Fibroblast of lung (primary cell): ENCODE results near the gene EME1.

Experiments used
- EZH2 ChIP-seq: IDR thresholded peaks from 2 replicates; pipeline ENCODE4 v1.5.1; 2012; ENCODE audit warnings: low read length, control low read depth, mild to moderate bottlenecking; ENCODE audit errors: missing control alignments
- TF ChIP-seq, protein P1 (sequence below), 2 donors: IDR thresholded peaks in 1 of 2; conservative IDR thresholded peaks in 1 of 2; 1 replicate in 1 of 2; 2 replicates in 1 of 2; pipeline ENCODE4 v1.5.1; 2011 to 2012; ENCODE audit warnings: low read length in 2 of 2, control low read depth in 1 of 2, inconsistent platforms in 1 of 2, low read depth in 1 of 2, mild to moderate bottlenecking in 1 of 2

- TF ChIP-seq, protein P1, sequence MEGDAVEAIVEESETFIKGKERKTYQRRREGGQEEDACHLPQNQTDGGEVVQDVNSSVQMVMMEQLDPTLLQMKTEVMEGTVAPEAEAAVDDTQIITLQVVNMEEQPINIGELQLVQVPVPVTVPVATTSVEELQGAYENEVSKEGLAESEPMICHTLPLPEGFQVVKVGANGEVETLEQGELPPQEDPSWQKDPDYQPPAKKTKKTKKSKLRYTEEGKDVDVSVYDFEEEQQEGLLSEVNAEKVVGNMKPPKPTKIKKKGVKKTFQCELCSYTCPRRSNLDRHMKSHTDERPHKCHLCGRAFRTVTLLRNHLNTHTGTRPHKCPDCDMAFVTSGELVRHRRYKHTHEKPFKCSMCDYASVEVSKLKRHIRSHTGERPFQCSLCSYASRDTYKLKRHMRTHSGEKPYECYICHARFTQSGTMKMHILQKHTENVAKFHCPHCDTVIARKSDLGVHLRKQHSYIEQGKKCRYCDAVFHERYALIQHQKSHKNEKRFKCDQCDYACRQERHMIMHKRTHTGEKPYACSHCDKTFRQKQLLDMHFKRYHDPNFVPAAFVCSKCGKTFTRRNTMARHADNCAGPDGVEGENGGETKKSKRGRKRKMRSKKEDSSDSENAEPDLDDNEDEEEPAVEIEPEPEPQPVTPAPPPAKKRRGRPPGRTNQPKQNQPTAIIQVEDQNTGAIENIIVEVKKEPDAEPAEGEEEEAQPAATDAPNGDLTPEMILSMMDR (conservative IDR thresholded peaks at IDR 0.05 in 1 of 2, IDR thresholded peaks at IDR 0.05 in 1 of 2; ENCODE audit: low read depth in 1 of 2, low read length in 2 of 2), result no peak
- TF ChIP-seq EZH2, result no peak
Measured at GRCh38 chr17:50386510-50386909, 13.5 kb downstream of the EME1 start.
